Coronary artery (tissue), 2 donors: ENCODE results near the gene WDFY4.
A peak's percentile ranks its signal among the peaks of the same experiment; 100 is the strongest.

ENCODE experiments used
- DNase-seq: peaks from one replicate; pipeline ENCODE4 v3.0.0-alpha.2; 2017; ENCODE audit warnings: low spot score
- H3K27ac ChIP-seq, 2 donors: fragments of 200-600 bp; sonication (generic); one replicate each; pipeline ENCODE4 v1.5.1; 2016 to 2019
- H3K4me3 ChIP-seq: fragments of 200-600 bp; sonication (generic); 2 replicates; pipeline ENCODE4 v1.5.1; 2016; ENCODE audit warnings: mild to moderate bottlenecking, moderate library complexity
- TF ChIP-seq, protein P1 (sequence below): fragments of 200-600 bp; sonication (generic); IDR thresholded peaks from one replicate; pipeline ENCODE4 v1.5.1; 2019; ENCODE audit warnings: antibody characterized with exemption

WDFY4 gene

DNA sequence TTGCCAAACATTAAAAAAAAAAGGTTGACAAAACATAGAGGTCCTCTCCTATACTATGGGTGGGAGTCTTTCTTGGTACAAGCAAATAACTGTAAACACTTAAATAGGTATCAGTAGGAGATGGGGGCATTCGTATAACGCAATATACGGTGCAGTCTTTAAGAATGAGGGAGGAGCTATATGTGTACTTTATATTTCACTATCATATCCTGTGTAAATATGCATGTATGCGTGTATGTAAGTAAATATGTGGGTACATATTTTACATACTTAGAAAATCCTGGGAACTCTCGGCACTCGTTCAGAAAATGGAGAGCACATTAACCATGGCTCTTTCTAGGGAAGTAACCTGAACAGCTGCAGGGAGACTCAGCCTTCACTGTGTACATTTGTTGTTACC lies 337.0 kb downstream of the WDFY4 start:
- no peak overlapping the region for H3K4me3 ChIP-seq
- DNase-seq = no peak
- H3K27ac ChIP-seq = no peak overlapping the region
- TF ChIP-seq, protein P1, sequence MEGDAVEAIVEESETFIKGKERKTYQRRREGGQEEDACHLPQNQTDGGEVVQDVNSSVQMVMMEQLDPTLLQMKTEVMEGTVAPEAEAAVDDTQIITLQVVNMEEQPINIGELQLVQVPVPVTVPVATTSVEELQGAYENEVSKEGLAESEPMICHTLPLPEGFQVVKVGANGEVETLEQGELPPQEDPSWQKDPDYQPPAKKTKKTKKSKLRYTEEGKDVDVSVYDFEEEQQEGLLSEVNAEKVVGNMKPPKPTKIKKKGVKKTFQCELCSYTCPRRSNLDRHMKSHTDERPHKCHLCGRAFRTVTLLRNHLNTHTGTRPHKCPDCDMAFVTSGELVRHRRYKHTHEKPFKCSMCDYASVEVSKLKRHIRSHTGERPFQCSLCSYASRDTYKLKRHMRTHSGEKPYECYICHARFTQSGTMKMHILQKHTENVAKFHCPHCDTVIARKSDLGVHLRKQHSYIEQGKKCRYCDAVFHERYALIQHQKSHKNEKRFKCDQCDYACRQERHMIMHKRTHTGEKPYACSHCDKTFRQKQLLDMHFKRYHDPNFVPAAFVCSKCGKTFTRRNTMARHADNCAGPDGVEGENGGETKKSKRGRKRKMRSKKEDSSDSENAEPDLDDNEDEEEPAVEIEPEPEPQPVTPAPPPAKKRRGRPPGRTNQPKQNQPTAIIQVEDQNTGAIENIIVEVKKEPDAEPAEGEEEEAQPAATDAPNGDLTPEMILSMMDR = no peak

DNA sequence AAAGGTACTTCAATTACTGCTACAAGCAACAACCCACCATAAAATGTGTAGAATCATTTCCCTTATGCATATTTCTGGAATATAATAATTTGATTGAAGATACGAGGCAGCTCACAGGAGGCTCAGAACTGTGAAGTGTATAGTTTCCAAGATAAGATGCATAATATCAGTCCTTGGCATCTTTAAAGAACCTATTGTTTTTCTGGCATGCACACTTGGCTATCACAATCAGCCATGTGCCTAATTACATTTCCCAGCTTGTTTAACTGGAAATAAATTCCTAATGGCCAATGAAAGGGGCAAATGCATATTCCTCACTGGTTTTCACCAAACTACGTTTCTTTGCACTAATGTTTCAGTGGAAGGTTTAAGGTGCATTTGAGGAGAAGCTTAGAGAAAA lies 338.4 kb downstream of the WDFY4 start:
- DNase-seq = no peak
- Histone ChIP-seq H3K4me3 (no peak overlapping the region), H3K27ac (peak overlapping the region; percentile 44 to 77)
- TF ChIP-seq, protein P1 = no peak

DNA sequence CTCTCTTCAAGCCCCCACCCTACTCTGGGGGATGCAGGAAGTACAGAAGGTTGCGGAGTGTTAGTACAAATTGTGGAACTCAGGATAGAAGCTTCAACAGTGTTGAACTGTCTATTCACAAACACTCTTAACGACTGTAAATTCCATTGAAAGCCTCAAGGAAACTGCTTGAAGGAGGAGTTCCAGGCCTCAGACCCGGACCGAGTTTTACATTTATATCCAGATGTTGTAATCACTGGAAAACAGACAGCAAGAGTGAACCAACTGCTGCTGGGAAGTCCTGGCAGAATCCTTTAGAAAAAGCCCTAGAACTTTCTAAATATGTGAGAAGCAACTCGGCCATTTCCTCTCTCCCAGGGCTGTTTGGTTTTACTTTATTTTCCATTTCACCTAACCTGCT lies 339.1 kb downstream of the WDFY4 start:
- H3K27ac ChIP-seq = peak overlapping the region; percentile 44 to 77
- TF ChIP-seq, protein P1 = no peak
- H3K4me3 ChIP-seq = no peak overlapping the region
- DNase-seq = no peak

DNA sequence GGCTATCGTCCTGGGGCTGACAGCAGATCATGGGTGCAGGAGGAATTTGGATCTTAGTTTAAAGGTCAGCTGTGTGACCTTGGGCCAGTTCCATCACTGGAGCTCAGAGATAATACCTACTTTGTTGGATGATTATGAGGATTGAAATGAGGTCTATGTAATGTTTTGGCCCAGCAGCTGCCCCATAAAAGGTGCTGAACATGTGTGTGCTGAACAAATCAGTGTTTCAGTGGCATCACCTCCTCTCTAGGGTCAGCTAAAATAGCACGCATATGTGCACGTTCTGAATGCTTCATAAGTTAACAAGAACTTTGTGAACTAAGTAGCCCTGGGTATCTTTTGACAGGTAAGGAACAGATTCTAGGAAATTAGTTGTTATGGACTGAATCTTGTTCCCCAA lies 339.8 kb downstream of the WDFY4 start:
- no peak for DNase-seq
- Histone ChIP-seq H3K4me3 (no peak overlapping the region), H3K27ac (peak overlapping the region; percentile 44 to 77)
- TF ChIP-seq, protein P1 = no peak

DNA sequence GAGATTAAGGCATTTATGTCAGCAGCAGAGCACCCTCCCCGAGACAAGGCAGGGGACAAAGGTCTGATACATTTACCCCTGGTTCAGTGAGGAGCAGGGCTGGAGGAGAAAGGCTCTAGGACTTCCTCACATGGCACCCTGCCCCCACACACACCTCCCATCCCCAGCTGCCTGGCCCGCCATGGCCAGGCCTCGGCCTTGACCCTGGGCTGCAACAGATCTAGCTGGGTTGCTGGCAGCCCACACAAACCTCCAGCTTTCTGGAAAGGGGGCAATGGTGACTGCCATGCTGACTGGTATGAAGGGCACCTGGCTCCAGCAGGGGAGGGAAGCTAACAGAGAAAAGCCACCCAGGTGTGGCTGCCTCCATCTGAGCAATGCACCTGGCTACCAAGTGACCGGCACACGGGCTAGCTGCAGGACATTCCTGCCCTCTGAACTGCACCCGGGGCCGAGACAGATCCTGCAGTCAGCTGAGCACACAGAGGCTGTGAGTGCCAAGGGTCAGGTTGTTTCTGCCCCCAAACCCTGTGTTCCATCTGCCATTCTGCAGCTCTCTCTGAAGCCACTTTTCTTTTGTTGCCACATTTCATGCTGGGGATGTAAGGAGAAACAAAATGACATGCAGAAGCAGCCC lies 340.8 kb downstream of the WDFY4 start:
- Histone ChIP-seq H3K27ac (peak overlapping the region; percentile 10 to 77), H3K4me3 (no peak overlapping the region)
- DNase-seq = no peak
- TF ChIP-seq, protein P1 = no peak

DNA sequence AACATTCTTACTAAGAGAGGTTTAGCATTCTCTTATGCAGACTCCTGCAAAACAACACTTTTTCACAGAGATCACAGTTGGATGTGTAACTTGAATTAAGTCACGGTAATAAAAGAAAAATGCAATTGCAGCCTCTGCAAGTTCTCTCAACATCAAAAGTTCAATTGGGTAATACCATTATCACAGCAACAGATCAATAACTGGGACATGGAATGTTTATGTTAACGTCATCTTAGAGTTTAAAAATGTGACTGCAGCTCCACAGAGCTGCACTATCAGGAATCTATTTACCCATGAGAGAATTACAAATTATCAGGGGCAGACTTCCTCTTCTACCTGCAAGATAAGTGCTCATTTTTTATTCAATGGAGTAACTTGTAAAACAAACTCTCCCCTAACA lies 344.0 kb downstream of the WDFY4 start:
- Histone ChIP-seq H3K4me3 (no peak overlapping the region), H3K27ac (no peak overlapping the region)
- no peak for DNase-seq
- TF ChIP-seq, protein P1 = no peak

DNA sequence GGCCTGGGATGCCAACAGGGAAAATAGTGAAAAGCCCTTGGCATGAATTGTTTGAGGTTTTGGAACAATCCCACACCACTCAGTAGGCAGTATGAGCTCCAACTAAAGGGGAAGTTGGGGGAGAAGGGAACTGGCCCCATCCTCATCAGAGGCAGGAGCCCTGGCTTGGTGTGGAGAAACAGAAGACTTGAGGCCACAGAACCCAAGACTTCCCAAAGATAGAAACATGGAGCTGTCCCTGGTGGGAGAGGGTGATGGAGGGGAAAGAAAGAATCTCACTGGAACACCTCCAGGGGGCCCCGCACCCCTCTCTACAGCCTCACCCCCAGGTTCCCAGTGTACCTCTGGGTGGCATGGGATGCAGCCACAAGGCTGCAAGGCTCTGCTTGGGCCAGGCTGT lies 345.0 kb downstream of the WDFY4 start:
- TF ChIP-seq, protein P1 = no peak
- H3K27ac ChIP-seq = no peak overlapping the region
- no peak for DNase-seq

More for the DNA sequence above, 345.0 kb downstream of the WDFY4 start:
- no peak overlapping the region for H3K4me3 ChIP-seq
